GM21528 (cell line): Measurements from ENCODE around the gene RASSF5.
A peak's percentile ranks its signal among the peaks of the same experiment; 100 is the strongest.

Source experiments
- ATAC-seq: cut with Tn5 transposase; IDR thresholded peaks from one replicate; pipeline ENCODE4 v1.9.1; 2021; ENCODE audit warnings: mild to moderate bottlenecking, moderate library complexity; ENCODE audit not compliant: unreplicated experiment, low FRiP score

The RASSF5 gene

DNA sequence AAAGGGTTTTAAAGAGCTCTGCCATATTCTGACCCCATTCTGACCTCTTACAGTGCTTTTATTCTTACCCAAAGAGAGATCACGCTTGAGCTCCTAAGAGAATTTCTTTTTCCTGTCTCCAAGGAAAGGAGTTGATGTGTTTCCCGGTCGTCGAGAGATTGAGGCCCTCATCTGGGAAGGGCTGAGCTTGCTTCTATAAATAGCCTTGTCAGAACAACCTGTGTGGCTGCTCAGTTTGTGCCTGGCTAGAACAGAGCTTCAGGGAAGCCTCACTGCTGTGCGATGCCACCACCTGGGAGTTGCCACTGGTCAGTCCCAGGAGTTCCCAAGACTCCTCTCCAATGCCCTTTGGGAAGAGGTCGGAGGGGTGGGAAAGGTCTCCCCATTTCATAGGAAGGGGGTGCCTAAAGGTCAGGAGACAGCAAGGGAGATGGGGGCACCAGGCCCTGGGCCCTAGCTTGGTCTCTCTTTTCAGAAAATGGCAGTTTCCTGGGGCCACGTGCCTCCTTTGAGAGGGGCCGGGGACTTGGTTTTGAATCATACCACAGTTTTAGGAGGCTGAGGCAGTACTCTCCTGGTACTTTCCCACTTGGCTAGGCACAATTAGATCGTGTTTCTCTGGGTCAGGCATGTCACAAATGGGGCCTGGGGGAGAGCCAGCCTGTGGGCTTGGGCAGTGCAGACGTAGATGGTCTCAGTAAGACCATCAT, 52.8 kb downstream of the RASSF5 start:
- no peak for ATAC-seq

DNA sequence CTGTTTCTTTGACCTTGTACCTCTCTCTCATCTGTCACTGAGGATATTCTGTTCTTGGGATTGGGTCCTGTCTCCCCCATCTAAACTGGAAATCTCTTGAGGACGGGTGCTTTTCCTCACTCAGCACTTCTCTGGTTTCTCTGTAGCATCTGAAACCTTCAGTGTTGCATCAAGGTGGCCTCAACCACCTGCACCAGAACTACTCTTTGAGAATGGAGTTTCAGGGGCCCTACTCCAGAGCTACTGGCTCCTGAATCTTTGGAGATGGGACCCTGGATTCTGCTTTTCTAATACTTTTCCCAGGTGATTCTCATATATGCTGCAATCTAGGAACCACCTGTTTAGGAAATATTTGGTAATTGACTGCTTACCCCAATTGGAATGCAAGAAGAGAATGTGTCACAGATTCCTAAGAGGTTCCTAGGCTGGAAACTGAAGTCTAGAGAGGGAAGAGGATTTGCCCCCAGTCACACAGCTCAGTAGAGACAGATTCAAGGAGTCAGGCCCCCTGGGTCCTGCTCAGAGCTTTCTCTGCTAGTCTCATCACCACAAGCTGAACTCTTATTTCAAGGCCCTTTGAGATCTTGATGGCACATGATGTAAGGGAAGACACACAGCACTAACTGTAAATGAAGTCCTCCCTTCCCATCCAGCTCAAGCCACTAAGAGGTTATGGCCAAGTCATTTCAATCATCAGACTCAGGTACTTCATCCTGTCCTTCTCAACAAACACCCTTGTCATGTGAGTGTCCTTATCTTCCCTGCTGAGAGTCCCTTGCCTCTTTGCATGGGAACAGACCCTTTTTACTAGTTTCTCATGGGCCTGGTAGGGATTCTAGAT, 56.3 kb downstream of the RASSF5 start:
- ATAC-seq, result peak; percentile 36

DNA sequence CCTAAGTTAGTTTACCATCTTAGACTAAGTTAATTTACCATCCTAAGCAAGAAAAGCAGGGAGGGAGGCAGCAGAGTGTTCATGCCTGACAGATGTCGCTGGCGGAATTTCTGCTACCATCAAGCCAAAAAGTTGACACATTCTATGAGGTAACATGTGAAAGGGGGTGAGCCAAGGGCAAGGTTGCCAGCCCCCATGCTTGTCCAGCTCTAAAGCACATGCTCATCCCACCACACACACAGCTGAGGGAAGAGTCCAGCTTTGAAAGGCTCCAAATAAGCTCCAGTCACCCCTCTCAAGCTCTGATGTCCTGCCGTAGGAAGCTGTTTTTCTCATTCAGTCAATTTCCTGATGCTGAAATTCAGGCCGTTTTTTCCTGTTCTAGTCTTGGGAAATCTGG, 58.7 kb downstream of the RASSF5 start:
- ATAC-seq, result no peak

DNA sequence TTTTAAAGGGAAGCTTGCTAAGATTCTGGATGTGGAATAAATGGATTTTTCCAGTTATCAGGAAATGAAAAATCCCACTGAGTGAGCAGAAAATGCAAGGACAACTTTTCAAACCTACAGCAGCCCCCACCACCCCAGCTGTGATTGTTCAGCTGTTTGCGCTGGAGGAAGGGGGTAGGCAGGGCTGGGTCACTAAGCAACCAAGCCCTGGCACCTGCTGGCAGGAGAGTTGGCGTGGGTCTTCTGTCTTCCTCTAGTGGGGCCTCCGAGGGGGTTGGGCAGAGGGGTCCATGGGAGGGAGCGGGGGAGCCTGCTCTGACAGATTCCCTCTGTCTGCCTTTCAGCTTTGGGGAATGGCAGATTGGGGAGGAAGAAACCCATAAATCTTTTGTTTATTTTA, 59.7 kb downstream of the RASSF5 start:
- no peak for ATAC-seq

DNA sequence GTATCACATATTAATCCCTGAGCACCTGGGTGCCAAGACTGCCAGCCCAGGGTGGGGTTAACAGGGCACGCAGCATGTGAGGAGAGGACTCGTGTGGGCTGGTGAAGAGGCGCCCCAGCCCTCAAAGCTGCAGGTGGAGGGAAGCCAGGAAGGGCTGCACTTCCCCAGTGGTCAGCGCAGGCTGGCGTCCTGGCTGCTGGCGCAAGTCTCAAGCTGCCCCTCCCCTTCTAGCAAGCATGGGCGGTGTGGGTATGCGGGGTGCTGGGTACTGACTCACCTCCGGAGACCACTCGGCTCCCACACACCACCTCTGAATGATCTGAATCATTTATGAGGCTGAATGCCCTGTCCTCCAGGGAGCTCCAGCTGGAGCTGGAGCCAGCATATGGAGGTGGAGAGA, 60.9 kb downstream of the RASSF5 start:
- ATAC-seq, result no peak

DNA sequence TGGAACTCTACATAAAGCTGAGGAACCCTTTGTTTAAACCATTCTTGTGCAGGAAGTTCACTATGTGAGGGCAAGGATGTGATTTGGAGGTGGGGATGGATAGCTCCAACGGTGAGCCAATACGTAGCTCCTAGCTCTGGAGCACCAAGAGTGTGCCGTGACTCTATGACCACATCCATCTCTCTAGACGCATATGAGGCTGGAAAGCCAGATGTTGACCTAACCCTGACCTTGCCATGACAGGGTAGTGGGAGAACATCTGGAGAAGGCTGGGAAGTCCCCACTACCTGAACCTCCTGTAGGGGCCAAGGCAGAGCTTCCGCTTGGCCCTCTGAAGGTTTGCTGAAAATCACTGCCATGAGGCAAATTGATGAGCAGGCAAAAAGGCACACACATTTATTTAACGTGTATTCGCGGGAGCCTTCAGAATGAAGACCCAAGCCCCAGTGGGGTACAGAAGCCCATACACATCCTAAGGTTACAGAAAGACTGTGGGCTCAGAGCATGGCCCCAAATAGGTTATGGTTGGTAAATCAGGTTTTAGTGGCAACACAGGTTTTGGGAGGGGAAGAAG, 61.5 kb downstream of the RASSF5 start:
- no peak for ATAC-seq

DNA sequence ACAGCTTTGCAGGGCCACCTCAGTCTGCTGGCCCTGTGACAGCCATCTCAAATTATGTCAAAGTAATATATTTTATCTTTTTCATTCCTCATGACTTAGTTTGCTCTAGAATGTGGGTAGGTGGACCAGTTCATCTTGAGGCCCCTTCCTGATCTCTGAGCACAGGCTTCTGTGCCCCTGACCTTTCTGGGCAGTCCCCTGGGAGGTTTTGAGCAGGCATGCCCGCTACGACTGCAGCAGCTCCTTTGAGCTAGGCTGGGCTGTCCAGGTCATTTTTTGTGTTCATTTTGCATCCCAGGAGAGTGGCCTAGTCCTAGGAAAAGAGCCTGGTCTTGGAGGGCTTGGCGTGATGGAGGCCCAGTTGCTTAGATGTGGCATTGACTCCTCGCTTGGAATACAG, 62.2 kb downstream of the RASSF5 start:
- ATAC-seq, result no peak

DNA sequence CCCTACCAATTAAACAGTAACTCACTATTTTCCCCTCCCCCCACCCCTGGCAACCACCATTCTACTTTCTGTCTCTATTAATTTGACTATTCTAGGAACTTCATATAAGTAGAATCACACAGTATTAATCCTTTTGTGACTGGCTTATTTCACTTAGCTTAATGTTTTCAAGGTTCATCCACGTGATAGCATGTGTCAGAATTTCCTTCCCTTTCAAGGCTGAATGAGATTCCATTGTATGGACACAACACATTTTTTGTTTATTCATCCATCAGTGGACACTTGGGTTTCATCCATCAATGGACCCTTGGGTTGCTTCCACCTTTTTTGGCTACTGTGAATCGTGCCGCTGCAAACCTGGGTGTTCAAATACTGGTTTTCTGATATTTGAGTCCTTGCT, 63.2 kb downstream of the RASSF5 start:
- ATAC-seq, result no peak

DNA sequence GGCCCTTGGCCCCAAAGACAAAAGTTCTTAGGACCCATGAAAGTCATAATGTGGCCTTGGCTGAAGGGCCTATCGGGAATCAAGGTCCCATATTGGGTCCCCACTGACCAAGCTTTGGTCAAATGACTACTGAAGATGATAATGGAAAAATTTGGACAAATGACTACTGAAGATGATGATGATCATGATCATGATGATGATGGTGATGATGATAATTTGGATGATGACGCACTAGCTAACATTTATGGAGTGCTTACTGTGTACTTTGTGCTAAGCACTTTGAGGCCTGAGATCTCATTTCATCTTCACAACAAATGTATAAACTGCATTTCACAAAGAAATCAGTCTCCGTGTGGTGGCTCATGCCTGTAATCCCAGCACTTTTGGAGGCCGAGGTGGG, 65.5 kb downstream of the RASSF5 start:
- no peak for ATAC-seq

DNA sequence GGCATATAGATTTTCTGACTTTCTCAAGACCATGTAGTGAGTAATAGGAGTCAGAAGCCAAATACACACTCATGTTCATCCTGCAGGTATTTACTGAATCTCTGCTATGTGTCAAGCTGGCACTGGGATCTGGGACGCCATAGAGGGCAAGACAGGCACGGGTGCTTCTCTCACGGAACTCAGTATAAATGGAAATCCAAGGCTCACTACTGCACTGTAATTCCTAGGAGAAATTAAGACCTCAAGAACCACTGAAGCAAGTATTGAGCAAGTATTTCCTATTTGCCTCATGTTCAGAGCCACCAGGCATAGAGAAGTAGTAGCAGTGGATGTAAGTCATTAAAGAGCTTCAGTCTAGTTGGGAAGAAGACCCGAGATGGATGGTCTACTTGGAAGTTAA, 66.0 kb downstream of the RASSF5 start:
- ATAC-seq, result no peak

DNA sequence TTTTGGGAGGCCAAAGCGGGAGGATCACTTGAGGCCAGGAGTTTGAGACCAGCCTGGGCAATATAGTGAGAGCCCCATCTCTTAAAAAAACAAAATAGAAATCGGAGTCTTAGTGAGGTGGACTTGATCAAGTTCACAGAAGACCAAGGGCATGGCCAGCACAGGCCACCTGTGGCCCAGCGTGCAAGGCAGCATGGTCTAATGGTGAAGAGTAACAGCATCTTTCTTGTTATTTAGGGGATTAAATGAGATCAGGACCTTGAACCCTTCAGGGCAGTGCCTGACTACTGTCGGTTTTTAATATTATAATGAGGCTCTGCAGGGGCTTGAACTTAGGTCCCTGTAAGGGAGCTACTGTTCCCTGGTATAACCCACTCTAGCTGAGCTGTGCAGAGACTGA, 66.4 kb downstream of the RASSF5 start:
- no peak for ATAC-seq

DNA sequence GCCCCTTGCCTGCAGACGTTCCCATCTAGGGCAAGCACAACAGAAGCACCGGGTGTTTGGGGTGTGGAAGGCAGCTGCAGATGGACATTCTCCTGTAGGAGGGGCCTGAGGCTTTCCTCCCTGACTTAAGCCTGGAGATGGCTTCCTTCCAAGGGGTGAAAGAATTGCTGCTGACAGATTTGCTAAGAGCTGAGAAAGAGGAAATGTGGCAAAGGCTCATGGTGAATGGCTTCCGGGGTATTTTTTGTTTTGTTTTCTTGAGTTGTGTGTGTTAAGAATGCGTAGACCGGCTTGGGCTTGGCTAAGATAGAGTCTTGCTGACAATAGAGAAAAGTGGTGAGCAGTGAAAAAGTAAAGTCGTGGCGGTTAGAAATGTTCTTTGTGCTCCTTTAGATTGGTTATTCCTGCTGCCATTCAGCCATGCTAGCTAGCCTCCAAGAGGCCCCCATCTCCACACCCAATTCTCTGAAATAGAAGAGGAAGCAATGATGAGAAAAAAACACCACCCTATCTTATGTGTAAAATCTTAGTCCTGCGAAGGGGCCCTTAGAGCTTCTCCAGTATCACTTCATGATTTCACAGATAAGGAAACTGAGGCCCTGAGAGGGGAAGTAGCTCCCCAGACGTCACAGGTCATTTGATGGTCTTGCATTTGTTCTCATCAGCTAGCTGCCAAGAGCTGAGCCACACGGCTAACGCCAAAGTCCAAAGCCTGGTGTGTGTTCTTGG, 68.0 kb downstream of the RASSF5 start:
- no peak for ATAC-seq

DNA sequence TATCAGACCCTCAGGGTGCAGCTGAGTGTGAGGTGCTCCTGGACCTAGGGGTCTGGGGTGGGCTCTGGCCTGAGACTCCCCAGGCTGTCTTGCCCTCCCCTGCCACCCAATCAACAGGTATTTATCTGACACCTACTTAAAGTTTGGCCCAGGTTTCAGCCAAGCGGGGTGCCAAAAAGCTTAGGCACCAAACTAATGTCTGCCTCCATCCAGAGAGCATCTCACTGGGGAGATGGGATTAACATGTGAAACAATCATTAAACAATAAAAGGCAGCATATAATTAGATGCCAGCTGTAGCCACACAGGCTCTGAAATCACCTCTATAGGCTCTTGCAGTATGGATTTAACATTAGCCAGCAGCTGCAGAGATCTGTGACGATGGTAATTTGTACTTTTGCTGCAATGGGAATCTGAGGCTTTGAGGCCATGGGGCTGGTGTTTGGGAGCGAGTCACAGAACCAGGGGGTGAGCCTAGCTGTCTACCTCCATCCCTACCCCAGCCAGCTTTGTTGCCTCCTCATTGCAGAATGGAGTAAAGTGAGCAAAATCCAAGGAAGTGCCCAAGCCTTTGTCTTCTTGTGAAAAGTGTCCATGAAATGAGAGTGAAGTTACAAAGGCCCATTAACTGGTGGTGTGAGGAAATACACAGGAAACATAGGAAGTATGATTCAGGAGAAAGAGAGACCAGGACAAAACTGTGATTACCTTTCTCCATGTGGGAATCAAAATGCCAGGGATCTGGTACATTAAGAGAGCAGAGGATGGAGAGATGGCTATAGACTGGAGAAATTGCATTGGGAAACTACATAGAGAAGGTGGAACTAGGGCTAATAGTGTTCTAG, 68.8 kb downstream of the RASSF5 start:
- no peak for ATAC-seq

DNA sequence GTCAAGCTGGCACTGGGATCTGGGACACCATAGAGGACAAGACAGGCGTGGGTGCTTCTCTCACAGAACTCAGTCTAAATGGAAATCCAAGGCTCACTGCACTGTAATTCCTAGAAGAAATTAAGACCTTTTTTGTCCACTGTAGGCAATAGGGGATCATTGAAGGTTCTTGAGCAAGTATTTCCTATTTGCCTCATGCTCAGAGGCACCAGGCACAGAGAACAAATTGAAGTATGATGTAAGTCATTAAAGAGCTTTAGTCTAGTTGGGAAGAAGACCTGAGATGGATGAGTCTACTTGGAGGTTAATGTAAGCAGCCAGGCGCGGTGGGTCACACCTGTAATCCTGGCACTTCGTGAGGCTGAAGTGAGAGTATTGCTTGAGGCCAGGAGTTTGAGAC, 70.3 kb downstream of the RASSF5 start:
- ATAC-seq, result no peak

DNA sequence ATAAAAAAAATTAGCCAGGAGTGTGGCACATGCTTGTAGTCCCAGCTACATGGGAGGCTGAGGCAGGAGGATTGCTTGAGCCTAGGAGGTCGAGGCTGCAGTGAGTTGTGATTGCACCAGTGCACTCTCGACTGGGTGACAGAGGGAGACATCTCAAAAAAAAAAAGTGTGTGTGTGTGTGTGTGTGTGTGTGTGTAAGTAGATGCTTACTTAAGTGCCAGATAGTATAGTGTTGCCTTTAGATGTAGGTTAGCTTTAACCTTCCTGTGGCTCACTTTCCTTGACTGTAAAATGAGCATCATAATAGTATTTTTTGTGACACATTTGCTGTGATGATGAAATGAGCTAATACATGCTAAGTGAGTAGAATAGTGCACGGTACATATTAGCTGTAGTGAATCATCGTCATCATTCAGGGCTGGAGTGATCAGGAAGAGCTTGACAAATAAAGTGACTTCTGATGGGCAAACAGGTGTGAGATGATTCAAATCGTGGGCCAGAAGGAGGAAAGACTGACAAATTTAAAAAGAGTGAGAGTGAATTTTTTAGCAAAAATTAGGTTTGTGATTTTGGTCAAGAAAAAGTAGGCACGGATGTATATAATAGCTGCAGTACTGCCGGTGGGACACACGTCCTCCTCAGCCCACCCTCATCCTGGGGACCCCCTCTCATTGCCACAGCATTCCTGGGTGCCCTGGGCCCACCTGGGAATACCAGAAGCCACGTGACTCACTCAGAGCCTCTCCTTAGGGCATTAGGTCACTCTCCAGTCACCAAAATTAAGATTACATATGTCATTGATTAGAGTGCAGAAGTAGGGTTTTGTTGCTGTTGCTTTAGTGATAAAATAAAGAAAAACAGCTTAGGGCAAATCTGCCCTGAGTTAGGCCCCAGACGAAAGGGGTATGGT, 71.0 kb downstream of the RASSF5 start:
- ATAC-seq, result no peak

DNA sequence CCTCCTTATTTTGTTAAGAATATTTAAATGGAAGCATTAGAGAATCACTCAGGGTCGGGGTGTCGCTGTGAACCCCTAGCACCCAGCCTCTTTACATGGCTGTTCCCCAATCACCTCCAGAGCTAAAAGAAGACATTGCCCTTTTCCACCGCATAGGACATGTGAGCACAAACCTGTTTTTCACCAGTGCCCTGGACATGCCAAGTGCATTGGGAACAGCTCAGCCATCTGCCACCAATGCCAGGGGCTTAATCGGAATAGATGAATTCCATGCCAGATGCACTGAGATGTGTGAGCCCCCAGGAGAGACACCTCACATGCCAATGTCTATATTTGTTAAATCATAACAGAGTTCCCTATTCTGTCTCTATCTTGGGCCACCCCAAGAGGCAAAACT, 71.6 kb downstream of the RASSF5 start:
- no peak for ATAC-seq

DNA sequence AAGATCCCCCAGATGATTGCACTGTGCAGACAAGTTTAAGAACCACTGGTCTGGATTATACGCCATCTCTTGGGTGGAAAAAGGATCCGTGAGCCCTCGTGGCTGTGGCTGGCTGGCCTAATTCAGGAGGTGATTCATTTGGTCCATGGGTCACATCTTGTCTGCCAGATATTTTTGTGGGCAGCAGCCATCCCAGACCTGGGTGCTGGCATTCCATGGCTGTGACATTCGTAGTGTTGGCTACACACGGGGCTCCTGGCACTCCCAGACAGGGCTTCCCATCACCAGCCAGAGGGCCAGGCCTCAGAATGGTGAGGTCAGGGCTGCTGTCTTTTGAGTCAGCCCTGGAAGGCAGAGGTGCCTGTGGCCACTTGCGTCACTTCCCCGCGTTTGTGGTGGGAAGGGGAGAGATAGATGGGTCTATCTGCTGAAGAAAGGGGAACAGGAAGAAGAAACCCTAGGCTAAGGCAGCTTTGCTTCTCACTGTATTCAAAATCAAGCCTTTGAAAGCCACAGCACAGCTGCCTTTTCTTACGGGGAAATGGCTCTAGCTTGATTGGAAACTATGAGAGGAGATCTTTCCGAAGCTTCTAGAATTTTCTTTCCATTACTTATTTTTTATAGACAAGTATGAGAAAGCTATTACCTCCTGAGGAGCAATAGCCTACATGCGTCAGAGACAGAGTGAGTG, 72.6 kb downstream of the RASSF5 start:
- ATAC-seq, result peak; percentile 83

DNA sequence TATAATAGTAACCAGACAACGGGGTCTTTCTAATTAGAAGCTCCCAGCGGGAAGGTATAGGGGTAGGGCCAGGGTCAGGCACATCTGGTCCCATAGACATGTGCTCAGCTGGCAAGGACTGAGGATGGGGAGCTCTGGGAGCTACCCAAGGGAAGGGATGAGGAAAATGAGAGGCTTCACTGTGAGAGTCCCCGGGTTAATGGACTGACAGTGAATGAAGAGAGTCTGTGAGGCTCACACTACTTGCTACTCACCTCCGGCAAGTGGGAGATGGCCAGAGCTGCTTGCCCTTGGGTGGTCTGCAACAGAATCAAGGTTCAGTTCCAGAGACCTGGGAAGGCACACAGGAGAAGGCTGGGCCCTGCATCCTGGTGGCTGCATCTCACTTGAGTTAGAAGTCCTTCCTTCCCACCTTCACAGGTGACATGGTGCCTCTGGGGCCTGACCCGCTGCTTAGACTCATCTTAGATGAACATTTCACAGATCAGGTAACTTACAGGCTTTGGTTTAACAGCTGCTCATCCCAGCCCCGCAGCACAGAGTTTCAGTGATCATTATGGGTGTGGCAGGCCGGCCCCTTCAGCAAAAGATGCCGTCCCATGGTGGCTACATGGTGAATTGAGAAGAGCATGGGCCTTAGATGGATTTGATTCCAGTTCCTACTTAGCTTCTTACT, 73.2 kb downstream of the RASSF5 start:
- no peak for ATAC-seq
